Fibroblast of upper back skin (primary cell): ENCODE measurements around the gene INTS15.

Source experiments
- DNase-seq: peaks from one replicate; pipeline ENCODE4 v3.0.0-alpha.2; 2013

INTS15 gene

DNA sequence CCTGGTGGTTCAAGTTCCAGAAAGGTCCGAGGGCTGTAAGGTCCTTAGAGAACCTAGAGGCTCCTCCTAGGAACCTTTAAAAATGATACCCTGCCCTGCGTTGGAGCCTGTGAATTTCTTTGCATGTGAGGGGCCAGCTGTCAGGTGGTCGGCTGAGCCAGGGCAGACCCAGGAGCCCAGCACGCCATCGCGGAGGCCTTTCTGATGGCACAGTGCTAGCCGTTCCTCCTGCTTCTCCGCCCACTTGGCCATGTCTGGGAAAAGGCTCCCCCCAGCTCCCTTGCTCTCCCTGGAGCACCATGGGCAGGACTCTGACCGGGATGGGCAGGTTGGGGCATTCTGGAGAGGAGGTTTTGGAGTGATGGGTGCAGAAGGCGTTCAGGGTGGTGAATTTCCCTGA, 54.9 kb downstream of the INTS15 start:
- no peak for DNase-seq

- DNase-seq: no peak
These were observed 56.6 kb downstream of the INTS15 start for GRCh38 chr7:6646465-6646864.

- no peak for DNase-seq
These were observed 57.3 kb downstream of the INTS15 start for GRCh38 chr7:6647080-6647479.

GRCh38 chr7:6647541-6647940, 57.7 kb downstream of the INTS15 start:
- DNase-seq: no peak

DNA sequence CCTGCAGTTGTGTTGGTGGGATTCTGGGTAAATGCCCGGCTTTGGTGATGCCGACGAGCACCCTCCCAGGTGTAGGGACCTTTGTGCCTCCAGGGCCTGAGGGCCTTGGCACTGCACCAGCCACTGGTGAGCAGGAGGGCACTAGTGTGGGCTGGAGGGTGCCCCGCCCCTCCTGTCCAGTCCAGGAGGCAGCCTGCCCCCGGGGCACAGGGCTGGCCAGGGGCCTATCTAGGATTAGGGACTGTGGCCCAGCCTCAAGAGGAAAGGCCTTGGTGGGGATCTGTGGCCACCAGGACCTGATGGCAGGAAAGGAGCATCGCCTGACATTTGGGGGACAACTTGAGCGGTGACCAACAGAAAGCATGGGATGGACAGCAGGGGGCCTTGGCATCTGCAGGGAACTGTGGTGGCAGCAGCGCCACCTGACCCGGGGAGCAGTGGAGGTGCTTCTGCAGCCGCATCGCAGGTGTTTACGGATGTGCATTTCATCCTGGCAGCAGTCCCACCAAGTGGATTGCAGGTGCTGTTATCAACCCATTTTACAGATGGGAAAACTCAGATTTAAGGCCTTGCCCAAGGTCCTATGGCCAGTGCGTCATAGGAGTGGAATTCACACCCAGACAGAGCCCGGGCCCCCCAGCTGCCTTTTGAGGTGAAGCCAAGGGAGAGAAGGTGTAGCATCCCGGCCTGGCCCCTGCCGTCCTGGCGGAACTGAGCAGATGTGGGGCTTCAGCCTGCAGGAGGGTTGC, 58.4 kb downstream of the INTS15 start:
- DNase-seq: no peak

DNA sequence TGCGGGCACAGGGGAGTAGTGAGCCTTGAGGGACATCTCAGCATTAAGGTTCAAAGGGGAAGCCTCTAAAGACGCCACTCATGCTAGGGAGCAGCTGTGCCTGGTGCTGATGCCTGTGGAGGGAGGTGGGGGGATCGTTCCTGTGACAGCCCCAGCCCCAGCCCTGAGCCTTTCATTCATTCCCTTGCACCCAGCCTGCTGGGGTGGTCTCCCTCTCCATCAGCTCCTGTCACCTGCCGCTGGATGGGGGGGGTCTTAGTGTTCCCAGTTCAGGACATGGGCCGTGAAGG, 58.9 kb downstream of the INTS15 start:
- no peak for DNase-seq

GRCh38 chr7:6649241-6649961, 59.6 kb downstream of the INTS15 start:
- no peak for DNase-seq

- no peak for DNase-seq
These were observed 60.3 kb downstream of the INTS15 start for GRCh38 chr7:6650086-6650485.

GRCh38 chr7:6650521-6651011, 60.7 kb downstream of the INTS15 start:
- DNase-seq: no peak

GRCh38 chr7:6651851-6652445, 62.1 kb downstream of the INTS15 start:
- no peak for DNase-seq

- DNase-seq: no peak
These were observed 62.7 kb downstream of the INTS15 start for GRCh38 chr7:6652446-6653011.

GRCh38 chr7:6653071-6654003, 63.5 kb downstream of the INTS15 start:
- DNase-seq: no peak

- no peak for DNase-seq
These were observed 64.5 kb downstream of the INTS15 start for GRCh38 chr7:6654113-6654841.

DNA sequence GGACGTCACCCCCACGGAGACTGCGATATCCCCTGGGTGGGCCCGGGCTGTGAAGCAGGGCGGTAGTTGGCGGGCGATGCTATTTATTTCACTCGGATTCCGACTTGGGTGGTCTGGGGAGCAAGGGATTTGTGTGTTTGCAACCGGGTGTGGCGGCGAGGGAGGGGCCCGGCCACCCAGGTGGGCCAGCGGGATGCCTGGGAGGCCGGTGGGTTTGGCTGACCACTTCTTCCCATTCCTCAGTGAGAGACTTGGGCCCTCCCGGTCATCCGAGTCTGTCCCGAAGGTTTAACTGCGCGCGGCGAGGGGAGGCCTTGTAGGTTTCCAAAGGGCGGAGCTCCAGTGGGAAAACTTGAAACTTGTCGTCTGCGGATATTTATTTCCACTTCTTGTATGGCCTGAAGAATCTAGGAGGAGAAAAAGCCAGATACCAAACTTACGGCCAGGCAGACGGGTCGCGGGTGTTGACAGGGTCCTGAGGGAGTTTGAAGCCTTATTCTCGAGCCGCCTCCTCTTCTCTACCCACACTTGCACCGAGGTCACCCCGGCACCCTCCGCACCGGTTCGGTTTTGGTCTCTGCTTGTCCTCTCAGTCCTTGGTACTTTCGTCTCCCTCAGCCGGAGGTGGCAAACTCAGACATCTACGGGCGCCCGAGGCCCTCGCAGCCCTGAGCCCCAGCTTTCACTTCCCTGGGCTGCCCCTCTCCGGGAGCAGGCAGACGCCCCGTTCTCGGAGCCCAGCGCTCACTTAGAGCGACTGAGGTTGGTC, 65.2 kb downstream of the INTS15 start:
- DNase-seq: no peak

GRCh38 chr7:6655636-6656385, 66.0 kb downstream of the INTS15 start:
- DNase-seq: no peak

DNA sequence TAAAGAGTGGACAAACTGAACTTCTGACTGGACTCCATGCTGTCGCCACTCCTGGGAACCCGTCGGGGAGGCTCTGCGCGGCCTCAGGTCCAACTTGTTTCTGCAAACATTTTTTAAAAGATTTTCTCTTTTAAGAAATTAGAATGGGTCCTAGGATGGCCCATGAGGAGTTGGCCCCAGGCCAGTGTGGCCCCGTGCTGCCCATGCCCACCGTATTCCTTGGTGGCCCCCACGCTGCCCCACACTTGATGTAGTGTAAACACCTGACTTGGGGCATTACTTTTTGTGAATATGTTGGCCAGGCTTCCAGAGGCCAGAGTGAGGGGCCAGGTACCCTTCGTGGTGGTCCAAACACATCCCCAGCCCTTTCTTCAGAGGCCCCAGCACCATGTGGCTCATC, 66.6 kb downstream of the INTS15 start:
- no peak for DNase-seq
